ENCODE results near the gene KCNAB2.

Gene KCNAB2

DNA sequence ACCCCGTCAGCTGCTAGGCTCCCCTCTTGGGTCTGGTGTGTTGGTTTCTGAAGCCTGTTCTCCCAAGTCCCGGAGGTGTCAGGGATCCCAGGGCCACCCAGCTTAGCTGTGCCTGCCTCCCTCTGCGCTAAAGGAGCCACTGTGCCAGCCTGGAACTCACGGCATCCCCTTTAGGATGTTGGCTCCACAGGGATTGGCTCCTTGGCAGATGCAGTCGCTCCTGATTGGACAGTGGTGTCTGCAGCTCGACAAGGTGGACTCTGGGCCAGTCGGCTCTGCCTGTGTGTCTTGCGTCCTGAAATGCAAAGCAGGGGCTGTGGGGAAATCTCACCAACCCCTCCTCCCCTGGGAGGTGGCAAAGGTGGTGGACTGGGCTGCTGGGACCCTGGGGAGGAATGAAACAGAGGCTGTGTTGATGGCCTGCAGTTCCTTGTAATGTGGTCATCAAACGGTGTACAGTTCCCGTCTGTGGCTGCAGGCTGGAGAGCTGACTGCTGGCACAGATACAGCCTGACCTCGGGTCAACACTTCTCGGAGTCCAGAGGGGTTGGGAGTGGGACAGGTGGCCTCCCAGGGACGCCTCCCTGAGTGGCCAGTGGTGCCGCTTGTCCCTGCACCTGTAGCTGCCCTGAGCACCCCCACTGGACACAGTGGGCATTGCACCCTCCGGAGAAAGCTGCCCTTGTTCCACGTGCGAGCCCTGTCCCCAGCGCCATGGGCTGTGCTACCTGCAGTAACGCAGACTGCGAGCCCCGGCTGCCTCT is 11.5 kb upstream of the KCNAB2 start:
- DNase-seq: no peak

DNA sequence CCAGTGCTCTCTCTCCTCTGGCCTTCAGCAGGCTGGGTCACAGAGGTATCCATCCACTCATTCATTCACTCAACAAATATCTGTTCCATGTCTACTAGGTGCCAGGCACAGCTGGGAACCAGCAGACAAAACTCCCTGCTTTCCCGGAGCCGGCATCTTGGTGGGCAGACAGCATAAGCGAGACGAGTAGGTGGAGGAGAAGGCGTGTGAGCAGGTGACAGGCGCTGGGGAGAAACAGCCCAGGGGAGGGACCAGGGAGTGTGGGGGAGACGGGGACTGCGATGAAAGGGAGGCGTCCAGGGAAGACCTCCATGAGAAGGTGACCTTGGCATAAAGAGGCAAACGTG is 11.0 kb upstream of the KCNAB2 start:
- DNase-seq: no peak

DNA sequence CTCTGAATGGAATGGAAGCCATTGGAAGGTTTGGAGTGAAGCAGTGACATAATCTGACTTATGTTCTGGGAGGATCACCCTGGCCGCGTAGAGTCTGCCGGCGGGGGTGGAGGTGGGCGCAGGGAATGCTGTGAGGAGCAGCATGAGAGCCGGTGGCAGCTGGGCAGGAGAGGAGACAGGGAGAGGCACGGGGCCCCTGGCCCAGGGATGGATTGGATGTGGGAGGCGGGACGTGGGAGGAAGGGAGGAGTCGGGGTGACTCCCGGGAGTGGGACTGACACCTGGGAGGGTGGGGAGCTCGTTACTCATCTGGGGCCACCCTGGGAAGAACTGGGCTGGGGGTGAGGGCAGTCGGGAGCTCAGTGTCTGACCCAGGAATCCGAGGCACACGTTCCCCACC is 10.4 kb upstream of the KCNAB2 start:
- no peak for DNase-seq

DNA sequence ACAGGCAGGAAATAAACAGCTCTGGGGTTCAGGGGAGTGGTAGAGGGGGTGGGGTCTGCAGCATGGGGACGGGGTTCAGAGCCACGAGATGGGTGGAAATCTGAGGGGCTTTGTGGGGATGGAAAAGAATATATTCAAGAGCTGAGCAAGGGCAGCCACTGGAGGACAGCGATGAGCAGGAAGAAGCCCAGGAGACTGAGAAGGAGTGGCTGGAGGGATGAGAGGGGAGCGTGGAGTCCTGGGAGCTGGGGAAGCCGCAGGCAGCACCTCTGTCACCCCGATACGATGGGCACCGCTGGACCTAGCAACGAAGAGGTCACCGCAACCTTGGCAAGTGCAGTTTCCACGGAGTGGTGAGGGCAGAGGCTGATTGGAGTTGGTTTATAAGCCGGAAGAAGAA is 10.0 kb upstream of the KCNAB2 start:
- no peak for DNase-seq

DNA sequence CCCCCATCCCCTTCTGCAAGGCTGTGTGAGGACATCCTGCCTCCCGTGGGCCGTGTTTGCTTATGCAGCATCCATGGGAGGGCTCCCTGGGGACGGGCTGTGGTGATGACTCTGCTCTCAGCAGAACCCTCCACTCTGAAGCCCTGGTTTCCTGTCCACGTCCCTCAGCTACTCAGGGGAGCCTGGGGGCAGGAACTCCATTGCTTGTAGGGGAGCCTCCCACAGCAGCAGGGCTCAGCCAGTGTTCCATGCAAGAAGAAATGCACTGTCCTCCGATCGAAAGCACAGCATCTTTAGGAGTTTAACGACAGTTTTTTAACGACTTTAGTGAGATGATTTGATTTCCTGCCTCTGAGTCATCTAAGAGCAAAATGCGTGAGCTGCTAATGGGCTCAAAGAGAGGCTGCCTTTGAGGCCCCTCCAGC is 8.3 kb upstream of the KCNAB2 start:
- DNase-seq: peak; percentile 71

DNA sequence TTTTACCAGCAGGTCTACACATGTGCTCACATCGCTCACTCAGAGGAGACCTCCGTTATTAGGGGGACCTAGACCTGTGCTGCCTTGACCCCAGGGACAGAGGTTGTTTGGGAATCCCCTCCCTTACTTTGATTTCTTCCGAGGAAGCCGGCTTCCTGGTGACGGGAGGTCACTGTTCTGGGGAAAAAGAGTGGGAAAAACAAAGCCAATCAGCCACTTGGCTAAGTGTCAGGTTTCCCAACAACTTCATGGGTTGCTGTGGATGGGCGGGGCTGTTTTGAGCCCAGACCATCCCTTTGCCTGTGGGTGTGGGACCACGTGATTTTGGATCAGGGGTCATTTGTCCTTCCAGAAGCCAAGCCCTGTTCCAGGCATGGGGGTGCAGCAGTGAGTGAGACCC is 7.1 kb upstream of the KCNAB2 start:
- DNase-seq: no peak

DNA sequence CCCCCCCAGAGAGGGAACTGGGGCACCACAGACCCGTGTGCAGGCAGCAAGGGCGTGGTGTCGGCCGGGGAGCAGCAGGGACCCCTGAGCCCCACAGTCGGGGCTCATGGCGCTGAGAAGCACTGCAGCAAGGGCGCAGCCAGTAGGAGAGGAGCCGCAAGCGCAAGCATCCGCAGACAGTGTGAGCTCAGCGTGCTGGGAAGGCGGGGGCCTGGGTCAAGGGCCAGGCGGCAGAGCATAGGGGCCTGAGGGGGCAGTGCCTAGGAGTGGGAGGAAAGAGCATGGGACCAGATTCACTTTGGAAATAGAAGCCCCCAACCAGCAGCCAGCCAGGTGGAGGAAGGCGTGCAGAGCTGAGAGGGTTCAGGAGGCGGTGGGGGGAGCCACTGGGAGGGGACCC is 6.7 kb upstream of the KCNAB2 start:
- no peak for DNase-seq

DNA sequence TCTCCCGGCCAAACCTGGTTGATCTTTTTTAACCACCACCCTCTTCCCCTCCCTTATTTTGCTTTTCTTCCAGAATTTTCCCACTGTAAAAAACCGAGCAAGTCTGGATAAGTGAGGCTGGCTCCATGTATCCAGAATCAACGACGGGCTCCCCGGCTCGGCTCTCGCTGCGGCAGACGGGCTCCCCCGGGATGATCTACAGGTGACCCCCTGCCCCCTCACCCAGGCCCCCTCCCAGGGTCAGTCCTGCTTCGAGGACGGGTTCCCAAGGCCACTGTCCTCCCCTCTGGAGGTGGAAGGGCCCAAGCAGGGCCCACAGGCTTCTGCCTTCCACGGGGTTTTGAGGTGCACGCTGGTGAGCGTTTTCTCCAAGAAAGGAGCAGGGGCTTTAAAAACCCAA is 5.2 kb upstream of the KCNAB2 start:
- no peak for DNase-seq

DNA sequence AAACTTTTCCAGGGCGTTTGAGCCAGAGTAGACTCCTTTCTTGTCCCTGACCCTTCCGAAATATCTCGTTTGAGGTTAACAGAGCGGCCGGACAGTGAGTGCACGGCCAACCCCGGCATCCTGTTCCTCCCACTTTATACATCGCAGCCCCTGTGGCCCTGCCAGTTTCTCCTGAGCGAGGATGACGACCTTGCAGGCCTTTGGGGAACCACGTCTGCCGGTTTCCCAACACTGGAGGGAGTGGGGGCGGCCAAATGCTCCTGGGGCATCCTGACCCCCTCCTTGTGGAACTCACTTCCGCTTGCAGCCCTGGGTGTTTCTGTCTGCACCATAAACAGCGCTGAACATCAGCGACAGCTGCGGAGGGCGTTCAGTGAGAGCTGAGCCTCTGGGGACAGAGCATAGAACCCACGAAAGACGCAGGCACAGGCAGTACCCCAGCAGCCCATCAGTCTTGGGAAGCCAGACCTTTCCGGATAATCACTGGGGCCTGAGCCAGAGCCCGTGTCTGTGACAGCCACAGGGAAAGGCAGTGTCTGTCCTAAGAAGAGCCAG is 4.8 kb upstream of the KCNAB2 start:
- DNase-seq: no peak

DNA sequence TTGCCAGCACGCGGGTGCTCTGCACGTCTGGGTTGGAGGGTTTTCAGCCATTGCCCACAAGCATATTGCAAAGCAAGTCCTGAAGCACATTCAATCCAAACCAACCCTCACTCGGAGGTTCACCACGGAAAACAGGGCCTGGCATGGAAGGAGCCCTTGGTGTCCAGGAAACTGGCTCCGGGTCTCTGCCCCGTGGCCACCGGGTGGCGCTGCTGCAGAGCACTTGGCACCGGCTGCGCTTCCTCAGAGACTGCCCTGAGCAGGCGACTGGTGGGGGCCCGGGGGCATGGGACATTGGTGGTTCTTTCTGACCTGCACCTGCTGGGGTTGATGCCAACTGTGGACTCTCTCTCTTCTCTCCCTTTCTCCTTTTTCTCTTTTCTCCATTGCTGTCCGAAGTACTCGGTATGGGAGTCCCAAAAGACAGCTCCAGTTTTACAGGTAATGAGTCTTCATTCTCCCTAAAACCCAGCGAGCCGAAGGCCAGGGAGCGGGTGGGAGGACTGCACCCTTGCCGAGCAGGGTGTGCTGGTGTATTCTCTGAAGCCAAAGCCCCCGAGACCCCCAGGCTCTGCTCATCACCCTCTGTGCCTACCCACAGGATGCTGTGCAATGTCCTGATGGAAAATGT is 4.1 kb upstream of the KCNAB2 start:
- DNase-seq: no peak

DNA sequence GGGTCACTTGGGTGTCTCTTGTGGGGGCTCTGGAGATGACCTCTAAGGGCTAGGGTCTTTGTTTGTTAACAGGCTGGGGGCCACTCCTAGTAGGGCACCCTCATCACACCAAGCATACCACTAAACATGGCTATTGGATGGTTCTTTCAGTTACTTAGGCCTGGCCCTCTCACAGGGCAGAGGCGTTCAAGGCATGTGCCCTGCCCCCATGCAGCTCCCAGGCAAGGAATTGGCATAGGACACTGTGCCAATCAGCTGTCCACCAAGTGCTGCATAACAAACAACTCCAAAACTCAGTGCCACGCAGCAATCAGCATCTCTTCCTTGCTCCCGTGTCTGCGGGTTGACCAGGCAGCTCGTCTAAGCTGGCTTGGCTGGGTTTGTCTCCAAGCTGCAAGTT is 2.1 kb upstream of the KCNAB2 start:
- DNase-seq: no peak

DNA sequence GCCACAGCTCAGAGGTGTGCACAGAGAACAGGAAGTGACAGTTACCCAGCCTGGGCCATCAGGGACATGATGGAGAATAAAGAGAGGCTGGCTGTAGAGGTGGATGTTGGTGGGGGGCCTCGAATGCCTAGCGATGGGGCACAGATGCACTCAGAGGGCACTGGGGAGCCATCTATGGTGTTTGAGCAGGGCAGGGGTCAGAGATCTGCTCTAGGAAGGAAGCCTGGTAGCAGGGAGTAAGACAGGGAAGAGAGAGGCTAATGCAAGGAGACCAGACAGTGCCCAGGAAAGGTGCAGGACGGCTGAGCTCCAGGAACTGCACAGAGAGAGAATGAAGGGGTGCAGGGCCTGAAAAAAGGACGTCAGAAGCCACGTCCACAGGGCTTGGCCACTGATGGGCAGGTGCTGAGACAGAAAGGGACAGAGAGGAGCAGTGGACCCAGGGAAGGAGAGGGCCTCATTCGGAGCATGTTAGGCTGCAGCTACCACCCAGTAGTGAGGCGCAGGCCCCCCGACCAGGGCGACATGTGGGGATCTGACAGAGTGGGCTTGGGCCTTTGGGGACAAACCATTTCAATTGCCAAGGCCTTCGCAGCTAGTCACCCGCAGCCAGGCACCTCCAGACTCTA is 1.1 kb upstream of the KCNAB2 start:
- no peak for DNase-seq

DNA sequence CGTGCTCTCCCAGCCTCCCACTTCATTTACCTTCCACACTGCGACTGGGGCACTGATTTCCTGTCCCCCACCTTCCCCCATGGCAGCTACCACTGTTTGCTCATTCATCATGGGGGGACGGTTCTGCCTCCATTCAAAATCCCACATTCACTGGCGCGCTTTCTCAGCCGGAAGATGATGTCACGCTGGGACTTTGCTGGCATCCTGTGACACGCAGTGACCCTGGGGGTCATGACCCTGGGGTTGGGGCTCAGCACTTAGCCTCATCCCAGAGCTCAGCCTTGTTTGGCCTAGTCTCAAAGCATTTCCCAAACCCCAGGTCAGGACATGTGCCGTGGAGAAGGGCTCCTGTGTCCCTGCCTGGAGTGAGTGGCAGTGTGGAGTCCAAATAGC is 582 bp upstream of the KCNAB2 start:
- DNase-seq: no peak

DNA sequence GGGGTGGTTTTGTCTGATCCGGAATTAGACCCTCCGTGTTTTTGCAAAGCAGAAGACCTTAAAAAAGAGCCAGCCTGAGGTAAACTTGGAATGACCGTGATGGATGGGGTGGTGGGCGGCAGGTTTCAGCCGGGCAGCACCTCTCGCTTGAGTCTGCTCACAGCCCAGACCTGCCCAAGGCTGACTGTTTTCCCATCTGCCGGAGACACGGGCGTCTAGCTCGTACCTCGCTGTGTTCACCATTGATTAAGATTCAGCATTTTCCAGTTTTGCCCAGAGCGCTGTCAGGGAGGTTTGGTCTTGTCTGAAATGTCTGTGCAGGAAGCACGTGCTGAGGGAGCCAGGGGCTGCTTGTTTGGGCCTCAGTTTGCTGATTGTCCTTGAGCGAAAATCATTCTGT is 591 bp downstream of the KCNAB2 start:
- DNase-seq: no peak

DNA sequence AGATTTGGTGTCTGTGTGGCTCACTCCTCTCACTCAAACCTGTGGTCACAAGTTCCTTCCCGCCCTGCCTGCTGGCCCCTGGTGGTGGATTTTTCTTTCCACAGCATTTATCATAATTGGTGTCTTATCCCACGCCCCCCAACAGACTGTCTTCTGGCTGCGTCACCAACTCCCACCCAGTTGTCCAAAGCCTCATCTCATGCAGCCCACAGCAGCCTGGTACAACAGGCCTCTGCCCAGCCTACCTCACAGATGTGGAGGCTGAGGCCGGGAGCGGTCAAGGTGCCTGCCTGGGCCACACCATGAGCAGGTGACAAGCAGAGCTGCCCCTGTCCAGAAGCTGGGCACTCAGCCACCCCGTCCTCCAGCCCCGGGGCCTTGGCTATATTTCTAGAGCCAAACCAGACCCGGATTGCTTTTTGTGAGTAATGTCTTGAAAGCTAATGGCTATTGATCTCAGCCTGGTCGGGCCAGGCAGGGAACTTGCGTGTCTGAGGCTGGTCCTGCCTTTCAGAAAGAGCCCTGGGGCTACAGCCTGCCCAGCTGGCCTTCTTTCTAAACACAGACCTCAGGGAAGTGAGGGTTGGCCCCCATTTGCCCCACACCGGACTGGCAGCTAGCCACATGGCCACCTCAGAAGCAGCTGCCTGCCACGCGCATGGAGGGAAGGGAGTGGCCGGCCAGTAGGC is 2.6 kb downstream of the KCNAB2 start:
- no peak for DNase-seq

DNA sequence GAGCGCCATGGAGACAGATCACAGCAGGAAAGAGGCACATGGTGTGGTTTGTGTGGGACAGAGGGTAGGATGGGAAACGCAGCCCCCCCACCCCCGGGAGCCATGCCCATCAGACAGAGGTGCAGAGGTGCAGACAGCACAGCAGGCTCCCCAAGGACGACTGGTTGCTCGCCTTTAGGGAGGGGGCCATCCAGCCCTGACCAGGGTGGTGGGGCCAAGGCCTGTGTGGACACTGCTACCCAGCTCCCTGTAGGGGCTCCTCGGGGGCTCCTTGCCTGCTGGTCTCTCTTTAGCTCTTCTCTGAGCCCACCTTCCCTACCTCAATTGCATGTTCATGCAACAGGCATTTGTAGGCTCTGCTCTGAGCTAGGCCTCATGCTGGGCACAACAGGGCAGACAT is 3.7 kb downstream of the KCNAB2 start:
- DNase-seq: no peak

DNA sequence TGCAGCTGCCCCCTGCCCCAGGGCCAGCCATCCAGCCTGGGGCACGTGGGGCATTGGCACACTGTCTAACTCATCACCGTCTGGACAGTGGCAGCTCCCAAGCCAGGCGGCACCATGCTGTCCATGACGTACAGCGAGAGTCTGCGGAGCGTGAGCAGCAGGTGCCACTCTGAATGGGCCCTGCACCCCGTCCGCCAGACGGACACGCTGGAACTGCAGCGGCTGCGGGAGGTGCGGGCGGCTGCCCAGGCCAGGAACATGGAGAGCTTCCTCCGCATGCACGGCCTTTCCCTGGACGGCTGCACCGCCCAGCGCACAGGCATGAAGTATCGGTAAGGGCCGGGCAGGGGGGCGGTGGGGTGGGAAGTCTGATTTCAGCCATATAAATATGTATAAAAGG is 5.7 kb downstream of the KCNAB2 start:
- DNase-seq: no peak

DNA sequence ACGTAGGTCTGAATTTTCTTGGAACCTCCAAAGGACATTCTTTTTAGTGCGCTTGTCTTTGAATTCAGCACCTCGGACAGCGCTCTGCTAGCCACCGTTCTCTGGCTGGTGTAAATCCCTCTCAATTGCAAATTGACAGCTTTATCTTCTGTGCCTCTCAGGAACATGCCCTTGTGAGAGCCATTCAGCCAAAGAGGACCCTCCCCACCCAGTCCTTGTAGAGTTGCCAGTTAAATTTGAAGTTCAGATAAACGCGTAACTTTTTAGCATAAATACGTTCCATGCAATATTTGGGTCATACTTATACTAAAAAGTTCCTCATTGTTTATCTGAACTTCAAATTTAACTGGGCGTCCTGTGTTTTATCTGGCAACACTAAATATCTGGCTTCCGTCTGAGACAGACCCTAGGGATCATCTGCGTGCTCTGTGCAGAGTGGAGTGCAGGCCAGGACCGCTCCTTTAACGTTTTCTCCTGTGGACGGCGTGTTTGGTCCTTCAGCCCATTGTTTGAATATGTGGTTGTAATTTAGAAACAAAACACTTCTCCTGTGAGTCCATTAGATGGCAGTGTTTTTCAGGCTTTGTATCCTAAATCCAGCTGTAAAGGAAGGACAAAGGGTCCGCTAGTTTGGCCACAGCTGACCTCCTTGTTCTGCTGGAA is 7.0 kb downstream of the KCNAB2 start:
- DNase-seq: no peak

DNA sequence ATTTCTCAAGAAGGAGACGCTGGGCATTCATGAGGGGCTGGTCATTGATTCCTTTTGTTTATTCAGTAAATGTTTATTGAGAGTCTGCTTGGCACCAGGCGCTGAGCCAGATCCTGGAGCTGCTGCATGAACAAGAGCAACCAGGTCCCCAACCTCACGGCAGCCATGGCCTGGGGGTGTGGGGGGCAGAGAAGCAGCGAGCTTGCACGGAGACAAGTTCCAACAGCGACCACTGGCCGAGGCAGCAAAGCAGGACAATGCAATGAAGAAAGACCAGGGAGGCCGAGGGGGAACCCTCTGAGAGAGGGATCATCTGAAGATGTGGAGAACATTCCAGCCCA is 7.5 kb downstream of the KCNAB2 start:
- DNase-seq: no peak

DNA sequence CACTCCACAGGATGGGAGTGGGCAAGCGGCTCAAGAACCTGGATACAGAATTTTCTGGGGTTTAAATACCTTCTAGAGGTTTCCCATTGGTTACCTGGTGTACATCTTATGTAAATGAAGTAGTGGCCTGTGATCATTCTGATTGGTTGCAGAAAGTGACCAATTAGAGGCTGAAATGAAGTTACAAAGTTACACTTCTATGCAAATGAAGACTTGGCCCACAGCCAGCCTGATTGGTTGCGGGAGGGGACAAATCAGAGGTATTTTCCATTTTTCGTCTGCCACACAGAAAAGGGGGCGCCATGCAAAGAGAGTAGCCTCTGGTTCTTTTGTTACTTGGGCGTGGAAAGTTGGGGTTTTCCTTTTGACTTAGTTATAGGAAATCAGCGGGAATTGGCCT is 8.9 kb downstream of the KCNAB2 start:
- no peak for DNase-seq

DNA sequence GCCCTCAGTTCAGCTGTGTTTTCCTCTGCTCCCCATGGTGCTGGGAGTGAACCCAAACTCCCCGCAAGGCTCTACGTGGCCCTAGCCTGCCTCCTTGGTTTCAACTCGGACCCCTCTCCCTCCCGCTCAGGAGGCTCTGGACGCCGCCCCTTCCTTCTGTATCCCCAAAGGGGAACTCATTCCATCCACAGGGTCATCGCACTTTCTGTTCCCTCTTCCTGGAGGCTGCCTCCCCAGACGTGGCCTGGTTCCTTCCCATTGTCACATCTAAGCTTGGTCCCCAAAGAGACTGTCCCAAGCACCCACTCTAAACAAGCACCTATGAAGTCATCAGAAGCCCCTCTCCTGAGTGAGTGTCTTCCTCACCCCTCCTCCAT is 10.9 kb downstream of the KCNAB2 start:
- no peak for DNase-seq

DNA sequence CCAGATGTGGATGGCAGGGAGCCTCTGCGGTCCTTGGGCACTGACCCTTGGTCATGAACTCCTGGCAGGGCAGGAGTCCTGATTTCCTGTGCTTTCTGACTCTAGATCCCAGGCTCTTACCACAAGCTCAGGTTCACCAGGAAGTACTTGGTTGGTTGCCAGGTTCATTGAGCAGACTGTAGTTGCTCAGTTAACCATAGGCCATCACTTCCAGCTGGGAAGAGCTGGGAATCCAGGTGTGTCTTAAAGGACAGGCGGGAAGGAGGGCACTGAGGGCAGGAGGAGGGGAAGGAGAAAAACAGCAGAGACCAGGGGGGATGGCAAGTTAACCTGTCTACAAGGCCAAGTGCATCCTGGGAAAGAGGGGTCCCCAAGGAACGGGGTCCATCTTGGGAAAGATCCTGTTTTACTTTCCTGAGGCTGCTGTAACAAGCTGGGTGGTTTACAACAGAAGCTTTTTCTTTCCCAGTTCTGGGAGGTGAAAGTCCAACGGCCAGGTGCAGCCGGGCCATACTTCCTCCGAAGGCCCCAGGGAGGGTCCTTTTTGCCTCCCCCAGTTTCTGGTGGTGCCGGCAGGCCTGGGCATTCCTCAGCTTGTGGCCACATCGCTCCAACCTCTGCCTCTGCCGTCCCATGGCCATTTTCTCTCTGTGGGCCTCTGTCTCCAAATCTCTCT is 11.6 kb downstream of the KCNAB2 start:
- no peak for DNase-seq

DNA sequence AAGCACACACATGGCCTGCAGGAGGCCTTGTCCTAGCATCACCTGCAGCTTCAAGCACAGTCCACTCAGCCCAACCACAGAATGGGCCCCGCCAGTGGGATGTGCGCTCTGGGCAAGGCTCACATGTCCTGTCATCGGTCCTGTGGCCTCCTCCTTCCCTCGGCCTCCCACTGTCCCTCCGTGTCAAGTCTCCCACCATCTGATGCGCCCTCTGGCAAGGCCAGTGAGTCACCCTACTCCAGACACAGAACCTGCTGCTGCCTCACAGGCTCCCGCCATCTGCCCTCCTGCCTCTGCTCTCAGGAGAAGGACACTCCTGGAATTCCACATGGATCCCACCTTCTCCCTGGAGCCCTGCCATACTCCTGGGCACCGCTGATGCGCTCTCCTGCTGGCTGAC is 14.2 kb downstream of the KCNAB2 start:
- no peak for DNase-seq

Measured in activated CD4-positive, alpha-beta T cell treated with anti-CD3 and anti-CD28 coated beads, Interleukin-2, amount 50 U/mL, for 16 hours (primary cell).